GM12891 (cell line): Measurements from ENCODE around the gene MBTD1.

ENCODE experiments used
- PAX5 ChIP-seq: IDR thresholded peaks from 2 replicates; pipeline ENCODE4 v1.6.1; 2011; ENCODE audit warnings: low read length, moderate library complexity, mild to moderate bottlenecking; ENCODE audit not compliant: insufficient read depth, severe bottlenecking
- POLR2A ChIP-seq: IDR thresholded peaks from 2 replicates; pipeline ENCODE4 v1.6.1; 2011; ENCODE audit warnings: low read depth, low read length, control low read depth
- POLR2AphosphoS5 ChIP-seq: IDR thresholded peaks from 2 replicates; pipeline ENCODE4 v1.6.1; 2011; ENCODE audit warnings: low read depth, low read length, control low read depth
- SPI1 ChIP-seq: IDR thresholded peaks from 2 replicates; pipeline ENCODE4 v1.6.1; 2011; ENCODE audit warnings: low read depth, low read length, control low read depth
- TAF1 ChIP-seq: IDR thresholded peaks from 2 replicates; pipeline ENCODE4 v1.6.1; 2011; ENCODE audit warnings: low read depth, low read length, control low read depth

GRCh38 chr17:51228161-51228560, 31.7 kb downstream of the MBTD1 start:
- no peak for TF ChIP-seq TAF1
- no peak for TF ChIP-seq POLR2AphosphoS5
- TF ChIP-seq POLR2A, result no peak
- no peak for TF ChIP-seq PAX5
- TF ChIP-seq SPI1, result no peak
